Bronchial epithelial cell (primary cell): Measurements from ENCODE around the gene MICAL3. TPM values are rescaled to one million over a fixed set of nuclear protein-coding genes. Genes with fewer than 3 reads are reported as not detected.

ENCODE experiments used
- DNase-seq: peaks from one replicate; pipeline ENCODE4 v3.0.0-alpha.2; 2010; ENCODE audit warnings: low read depth
- FAIRE-seq: peaks from 2 replicates; lab custom pipeline; 2011; peaks lifted over from hg19 to GRCh38; lab: Jason Lieb, UNC
- H3K27me3 ChIP-seq: 2 replicates; pipeline ENCODE4 v1.5.1; 2011; ENCODE audit warnings: low read length; ENCODE audit not compliant: control insufficient read depth, insufficient read depth
- H3K36me3 ChIP-seq: 2 replicates; pipeline ENCODE4 v1.5.1; 2011; ENCODE audit warnings: low read length; ENCODE audit not compliant: control insufficient read depth, insufficient read depth
- H3K4me3 ChIP-seq: 2 replicates; pipeline ENCODE4 v1.5.1; 2011; ENCODE audit warnings: mild to moderate bottlenecking, low read depth, low read length, control low read depth
- CTCF ChIP-seq: IDR thresholded peaks from 2 replicates; pipeline ENCODE4 v1.5.1; 2011; ENCODE audit warnings: mild to moderate bottlenecking, moderate library complexity, low read length, control low read depth, inconsistent platforms; ENCODE audit not compliant: insufficient read depth, severe bottlenecking
- total RNA-seq: library from RNA; depleted of rRNA; stranded (reverse); fragments of >200 nt; gene quantifications from 2 replicates; pipeline ENCODE4 v1.2.1, GENCODE V29; 2014

MICAL3 gene
- total RNA-seq, 1 donor from 2014 or later, result 13.4 TPM

GRCh38 chr22:17964643-17965042, 59.7 kb downstream of the MICAL3 start:
- DNase-seq (no peak), FAIRE-seq (no peak)
- no peaks in the 10 kb centered on the region for H3K27me3 ChIP-seq
- H3K36me3 ChIP-seq, result peaks cover 12% of the 10 kb centered on the region
- TF ChIP-seq CTCF, result no peak
- H3K4me3 ChIP-seq, result no peak overlapping the region

- FAIRE-seq (no peak), DNase-seq (no peak)
- TF ChIP-seq CTCF, result no peak
- Histone ChIP-seq H3K4me3 (no peak overlapping the region), H3K27me3 (no peaks in the 10 kb centered on the region), H3K36me3 (peaks cover 10% of the 10 kb centered on the region)
Observed at GRCh38 chr22:17964156-17964555, 60.2 kb downstream of the MICAL3 start.

- FAIRE-seq (no peak), DNase-seq (no peak)
- Histone ChIP-seq H3K27me3 (no peaks in the 10 kb centered on the region), H3K4me3 (no peak overlapping the region), H3K36me3 (peaks cover 7% of the 10 kb centered on the region)
- TF ChIP-seq CTCF, result no peak
Observed at GRCh38 chr22:17963015-17963414, 61.3 kb downstream of the MICAL3 start.

GRCh38 chr22:17962168-17962567, 62.2 kb downstream of the MICAL3 start:
- H3K27me3 ChIP-seq, result no peaks in the 10 kb centered on the region
- FAIRE-seq, result no peak
- no peak for DNase-seq
- no peak for TF ChIP-seq CTCF
- no peak overlapping the region for H3K4me3 ChIP-seq
- peaks cover 7% of the 10 kb centered on the region for H3K36me3 ChIP-seq

- TF ChIP-seq CTCF, result no peak
- peaks cover 7% of the 10 kb centered on the region for H3K36me3 ChIP-seq
Observed at GRCh38 chr22:17961446-17961729, 63.0 kb downstream of the MICAL3 start.

GRCh38 chr22:17960695-17961445, 63.5 kb downstream of the MICAL3 start:
- H3K36me3 ChIP-seq, result peaks cover 7% of the 10 kb centered on the region
- H3K4me3 ChIP-seq, result no peak overlapping the region
- FAIRE-seq, result peak; percentile 28
- no peaks in the 10 kb centered on the region for H3K27me3 ChIP-seq
- no peak for DNase-seq
- no peak for TF ChIP-seq CTCF

More at GRCh38 chr22:17961446-17961729, 63.0 kb downstream of the MICAL3 start:
- DNase-seq (no peak), FAIRE-seq (no peak)
- H3K27me3 ChIP-seq, result no peaks in the 10 kb centered on the region
- H3K4me3 ChIP-seq, result no peak overlapping the region
